Measurements from ENCODE around the gene KRTAP19-8.

DNA sequence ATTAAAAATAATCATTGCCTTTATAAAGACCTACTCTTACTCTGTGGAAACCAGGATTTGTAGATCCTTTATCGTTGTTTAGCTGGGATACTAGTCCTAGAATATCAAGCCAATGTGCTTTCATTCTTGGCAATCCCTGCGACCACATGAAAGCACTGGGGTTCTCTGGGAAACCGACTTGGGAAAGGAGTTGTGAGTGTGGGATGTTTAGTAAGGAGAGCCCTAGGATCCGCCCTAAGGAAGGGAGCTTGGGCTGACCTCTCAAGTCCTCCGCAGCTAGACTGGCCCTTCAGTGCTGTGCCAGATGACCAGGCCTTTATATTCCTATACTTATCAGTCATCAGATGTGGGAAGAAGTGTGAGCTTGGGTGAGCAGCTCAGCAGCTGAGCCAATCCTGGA, 5.2 kb upstream of the KRTAP19-8 start:
- no peak for TF ChIP-seq CTCF (IDR thresholded peaks at IDR 0.05; ENCODE audit: low read length)
- TF ChIP-seq EZH2 (IDR thresholded peaks at IDR 0.05; ENCODE audit: borderline replicate concordance, low read length), result no peak
